Stomach smooth muscle (tissue), 2 donors: ENCODE results near the gene CLMP.
A peak's percentile ranks its signal among the peaks of the same experiment; 100 is the strongest.

Experiments
- H3K27ac ChIP-seq: one replicate; pipeline ENCODE4 v1.7.0; 2013; ENCODE audit warnings: mild to moderate bottlenecking, low read length, inconsistent platforms
- H3K27me3 ChIP-seq, 2 donors: one replicate each; pipeline ENCODE4 v1.7.0; 2013; ENCODE audit warnings: low read length in 2 of 2; ENCODE audit not compliant: insufficient read depth in 2 of 2, control insufficient read depth in 1 of 2
- H3K36me3 ChIP-seq, 2 donors: one replicate each; pipeline ENCODE4 v1.7.0; 2013; ENCODE audit warnings: low read length in 2 of 2; ENCODE audit not compliant: control insufficient read depth in 2 of 2, insufficient read depth in 2 of 2
- H3K4me1 ChIP-seq: one replicate; pipeline ENCODE4 v1.7.0; 2013; ENCODE audit warnings: low read length; ENCODE audit not compliant: control insufficient read depth, insufficient read depth
- H3K4me3 ChIP-seq, 2 donors: one replicate each; pipeline ENCODE4 v1.7.0; 2013; ENCODE audit warnings: low read length in 2 of 2
- H3K9ac ChIP-seq, 2 donors: one replicate each; pipeline ENCODE4 v1.7.0; 2013; ENCODE audit warnings: low read length in 2 of 2, mild to moderate bottlenecking in 1 of 2
- H3K9me3 ChIP-seq, 2 donors: one replicate each; pipeline ENCODE4 v1.7.0; 2013; ENCODE audit warnings: low read length in 2 of 2; ENCODE audit not compliant: control insufficient read depth in 2 of 2
- donor health status: healthy.
- donor health status: Pancreatic carcinoma.

CLMP gene

DNA sequence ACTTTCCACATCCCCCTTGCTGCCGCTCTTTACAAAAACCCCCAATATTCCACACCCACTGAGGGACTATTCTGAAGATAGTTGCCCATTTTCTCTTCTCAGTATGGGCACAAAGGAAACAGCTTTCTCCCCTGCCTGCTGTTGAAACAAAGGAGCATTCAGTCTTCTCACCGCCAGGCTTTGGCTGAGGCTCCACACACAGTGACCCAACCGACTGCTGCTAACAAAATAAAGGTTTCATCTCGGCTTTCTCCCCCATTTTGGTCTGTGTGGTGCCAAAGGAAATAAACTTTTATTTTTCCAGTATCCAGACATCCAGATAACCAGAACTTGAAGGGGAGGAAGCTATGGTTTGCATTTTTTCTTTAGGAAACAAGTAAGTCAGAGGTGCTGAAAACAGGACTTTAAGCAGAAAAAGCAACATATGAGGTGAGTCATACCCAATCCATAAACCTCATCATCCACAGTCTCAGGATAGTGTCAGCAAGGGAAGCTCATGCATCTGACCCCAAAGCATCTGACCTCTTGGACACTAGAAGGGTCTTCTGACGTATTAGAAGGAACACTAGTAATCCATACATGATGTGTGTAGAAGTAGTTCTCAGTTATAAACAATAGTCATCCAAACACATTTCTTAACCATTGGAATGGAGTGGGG, 6.4 kb downstream of the CLMP start:
- H3K4me3 ChIP-seq: peak overlapping the region; percentile 45 to 58
- peak overlapping the region; percentile 74 for H3K27ac ChIP-seq
- H3K4me1 ChIP-seq: peaks cover 66% of the 10 kb centered on the region
- H3K27me3 ChIP-seq: no peaks in the 10 kb centered on the region
- peaks cover 0 to 4% of the 10 kb centered on the region in 2 donors for H3K36me3 ChIP-seq
- no peaks in the 10 kb centered on the region for H3K9me3 ChIP-seq
- peak overlapping the region; percentile 41 to 69 for H3K9ac ChIP-seq

DNA sequence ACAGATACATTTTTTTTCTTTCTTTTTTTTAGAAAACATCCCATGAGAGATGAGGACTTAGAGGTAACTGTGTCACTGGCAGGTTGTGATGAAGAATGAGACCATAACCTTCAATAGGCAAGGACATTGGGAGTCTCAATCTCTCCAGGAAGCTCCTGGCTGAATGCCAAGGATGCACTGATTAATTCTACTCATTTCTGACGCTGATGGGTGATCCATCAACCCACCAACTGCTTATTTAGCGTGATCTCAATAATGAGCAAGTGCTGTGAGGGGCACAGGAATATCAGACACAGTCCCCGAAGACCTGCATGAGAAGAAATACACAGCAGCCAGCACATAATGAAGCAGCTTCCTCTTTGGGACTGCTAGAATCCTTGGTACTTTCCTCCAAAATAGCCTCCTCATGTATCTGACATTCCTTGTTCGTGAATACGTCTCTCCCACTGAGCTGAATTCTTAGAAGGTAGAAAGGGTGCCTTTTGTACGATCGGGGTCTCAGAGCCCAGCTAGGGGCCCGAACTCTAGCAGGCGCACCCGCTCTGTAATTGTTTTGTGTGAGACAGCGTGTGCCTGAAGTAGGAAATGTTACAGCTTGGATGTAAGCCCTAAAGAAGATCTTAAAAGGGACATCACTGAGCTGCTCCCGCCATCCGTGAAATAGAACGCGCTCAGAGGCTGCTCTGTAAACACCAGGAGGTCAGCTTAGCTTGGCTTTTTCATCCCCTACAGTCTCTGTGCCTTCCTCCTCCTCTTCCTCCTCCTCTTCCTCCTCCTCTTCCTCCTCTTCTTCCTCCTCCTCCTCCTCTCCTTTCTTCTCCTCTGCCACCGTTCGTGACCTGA, 7.2 kb downstream of the CLMP start:
- peak overlapping the region; percentile 45 to 58 for H3K4me3 ChIP-seq
- H3K27ac ChIP-seq: peak overlapping the region; percentile 74
- H3K27me3 ChIP-seq: no peaks in the 10 kb centered on the region
- H3K4me1 ChIP-seq: peaks cover 64% of the 10 kb centered on the region
- peaks cover 0 to 4% of the 10 kb centered on the region in 2 donors for H3K36me3 ChIP-seq
- peak overlapping the region; percentile 41 to 69 for H3K9ac ChIP-seq
- no peaks in the 10 kb centered on the region for H3K9me3 ChIP-seq

- Histone ChIP-seq H3K9me3 (no peaks in the 10 kb centered on the region), H3K36me3 (peaks cover 3 to 4% of the 10 kb centered on the region in 2 donors), H3K4me3 (no peak overlapping the region), H3K27ac (peak overlapping the region; percentile 74), H3K9ac (no peak overlapping the region), H3K4me1 (peaks cover 60% of the 10 kb centered on the region), H3K27me3 (no peaks in the 10 kb centered on the region)
These were observed 7.8 kb downstream of the CLMP start for GRCh38 chr11:123187248-123187647.

DNA sequence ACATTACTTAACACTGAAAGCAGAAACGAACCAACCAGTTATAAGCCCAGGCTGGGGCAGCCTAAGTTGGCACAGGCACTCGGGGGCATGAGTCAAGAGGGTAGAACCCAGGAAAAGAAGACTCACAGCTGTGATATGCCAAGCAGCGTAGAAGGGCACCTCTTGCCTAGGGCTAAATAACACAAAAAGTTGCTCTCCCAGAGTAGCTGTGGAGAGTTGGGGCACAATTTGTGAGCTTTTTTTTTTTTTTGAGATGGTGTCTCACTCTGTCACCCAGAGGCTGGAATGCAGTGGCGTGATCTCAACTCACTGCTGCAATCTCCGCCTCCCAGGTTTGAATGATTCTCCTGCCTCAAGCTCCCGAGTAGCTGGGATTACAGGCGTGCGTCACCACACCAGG, 8.8 kb downstream of the CLMP start:
- H3K36me3 ChIP-seq: peaks cover 0 to 6% of the 10 kb centered on the region in 2 donors
- H3K27me3 ChIP-seq: no peaks in the 10 kb centered on the region
- H3K9ac ChIP-seq: no peak overlapping the region
- no peaks in the 10 kb centered on the region for H3K9me3 ChIP-seq
- H3K4me1 ChIP-seq: peaks cover 61% of the 10 kb centered on the region
- H3K4me3 ChIP-seq: no peak overlapping the region
- H3K27ac ChIP-seq: no peak overlapping the region

- H3K4me3 ChIP-seq: no peak overlapping the region
- no peaks in the 10 kb centered on the region for H3K27me3 ChIP-seq
- H3K36me3 ChIP-seq: peaks cover 0 to 6% of the 10 kb centered on the region in 2 donors
- H3K4me1 ChIP-seq: peaks cover 70% of the 10 kb centered on the region
- no peak overlapping the region for H3K27ac ChIP-seq
- H3K9ac ChIP-seq: peak overlapping the region in 1 of 2 donors; percentile 13
- no peaks in the 10 kb centered on the region for H3K9me3 ChIP-seq
These were observed 9.7 kb downstream of the CLMP start for GRCh38 chr11:123185326-123185725.

GRCh38 chr11:123184531-123184930, 10.5 kb downstream of the CLMP start:
- Histone ChIP-seq H3K9me3 (no peaks in the 10 kb centered on the region), H3K27ac (no peak overlapping the region), H3K9ac (no peak overlapping the region), H3K36me3 (peaks cover 0 to 6% of the 10 kb centered on the region in 2 donors), H3K4me1 (peaks cover 74% of the 10 kb centered on the region), H3K27me3 (no peaks in the 10 kb centered on the region), H3K4me3 (no peak overlapping the region)

DNA sequence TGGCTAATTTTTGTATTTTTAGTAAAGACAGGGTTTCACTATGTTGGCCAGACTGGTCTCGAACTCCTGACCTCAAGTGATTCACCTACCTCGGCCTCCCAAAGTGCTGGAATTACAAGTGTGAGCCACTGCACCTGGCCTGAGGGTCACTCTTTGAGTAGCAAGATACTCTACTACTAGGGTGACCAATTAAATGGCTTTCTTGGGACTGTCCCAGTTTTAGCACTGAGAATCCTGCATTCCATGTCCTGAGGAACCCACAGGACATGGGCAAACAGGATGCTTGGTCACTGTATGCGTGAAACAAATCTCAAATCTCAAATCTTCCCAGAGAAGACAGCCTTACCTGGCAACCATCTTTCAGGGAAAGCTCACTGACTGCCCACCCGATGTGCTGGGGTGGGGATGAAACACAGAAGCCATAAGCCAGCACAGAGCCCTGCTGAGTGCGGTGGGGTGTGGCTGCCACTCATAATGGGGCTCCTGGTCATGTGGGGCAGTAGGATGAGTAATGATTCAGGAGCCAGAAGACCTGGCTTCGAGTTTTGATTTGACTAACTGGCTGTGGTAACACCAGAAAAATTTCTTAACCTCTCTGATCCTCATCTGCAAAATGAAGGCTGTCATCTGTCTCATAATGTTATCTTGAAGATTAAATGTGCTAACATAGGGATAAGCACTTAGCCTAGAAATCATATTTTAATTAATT, 11.5 kb downstream of the CLMP start:
- Histone ChIP-seq H3K4me3 (no peak overlapping the region), H3K27me3 (no peaks in the 10 kb centered on the region), H3K4me1 (peaks cover 70% of the 10 kb centered on the region)

GRCh38 chr11:123181767-123182500, 13.1 kb downstream of the CLMP start:
- peaks cover 59% of the 10 kb centered on the region for H3K4me1 ChIP-seq
- H3K27ac ChIP-seq: peak overlapping the region; percentile 60
- no peaks in the 10 kb centered on the region for H3K27me3 ChIP-seq
- peaks cover 2 to 6% of the 10 kb centered on the region in 2 donors for H3K36me3 ChIP-seq
- H3K9ac ChIP-seq: peak overlapping the region in 1 of 2 donors; percentile 34
- H3K9me3 ChIP-seq: no peaks in the 10 kb centered on the region
- peak overlapping the region in 1 of 2 donors; percentile 22 for H3K4me3 ChIP-seq

More for the DNA sequence above, 11.5 kb downstream of the CLMP start:
- Histone ChIP-seq H3K36me3 (peaks cover 2 to 6% of the 10 kb centered on the region in 2 donors), H3K9me3 (no peaks in the 10 kb centered on the region), H3K9ac (no peak overlapping the region), H3K27ac (no peak overlapping the region)

- H3K4me3 ChIP-seq: peak overlapping the region; percentile 3 to 28
- no peaks in the 10 kb centered on the region for H3K27me3 ChIP-seq
- H3K36me3 ChIP-seq: peaks cover 2 to 6% of the 10 kb centered on the region in 2 donors
- H3K4me1 ChIP-seq: peaks cover 60% of the 10 kb centered on the region
- H3K27ac ChIP-seq: peak overlapping the region; percentile 60
- H3K9me3 ChIP-seq: no peaks in the 10 kb centered on the region
- H3K9ac ChIP-seq: no peak overlapping the region
These were observed 14.0 kb downstream of the CLMP start for GRCh38 chr11:123181075-123181474.

DNA sequence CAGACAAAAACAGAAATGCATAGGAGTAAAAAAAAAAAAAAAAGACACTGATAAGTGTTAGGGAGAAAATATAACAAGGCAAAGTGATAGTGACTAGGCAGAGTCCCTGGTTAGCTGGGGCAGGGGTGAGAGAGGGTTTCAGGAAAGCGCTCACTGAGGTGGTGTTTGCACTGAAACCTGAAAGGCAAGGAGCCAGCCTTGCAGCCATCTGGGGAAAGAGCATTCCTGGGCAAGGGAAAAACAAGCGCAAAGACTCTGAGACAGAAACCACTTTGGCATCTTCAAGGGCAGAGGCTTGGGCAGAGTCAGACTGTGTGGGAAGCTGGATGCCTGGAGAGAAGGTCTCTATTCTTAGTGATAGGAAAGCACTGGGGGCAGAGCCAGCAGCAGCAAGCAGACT, 14.5 kb downstream of the CLMP start:
- Histone ChIP-seq H3K27me3 (no peaks in the 10 kb centered on the region), H3K27ac (peak overlapping the region; percentile 60), H3K9ac (no peak overlapping the region), H3K4me3 (peak overlapping the region; percentile 3 to 28), H3K9me3 (no peaks in the 10 kb centered on the region), H3K36me3 (peaks cover 2 to 6% of the 10 kb centered on the region in 2 donors), H3K4me1 (peaks cover 56% of the 10 kb centered on the region)
